GM18873 (cell line): Measurements from ENCODE around the gene MTMR2.
"Not testable (repeated sequence)": the region's sequence is repeated elsewhere in the genome, so short reads cannot be mapped to it uniquely, and the experiment has no call there.

Experiments
- ATAC-seq: cut with Tn5 transposase; IDR thresholded peaks from one replicate; pipeline ENCODE4 v1.9.1; 2021; ENCODE audit warnings: mild to moderate bottlenecking, moderate library complexity, moderate number of reproducible peaks; ENCODE audit not compliant: unreplicated experiment, low FRiP score

MTMR2 gene

GRCh38 chr11:95829580-95830259, 94.2 kb downstream of the MTMR2 start:
- no peak for ATAC-seq

- ATAC-seq: no peak
Observed at GRCh38 chr11:95827696-95828095, 96.2 kb downstream of the MTMR2 start.

- no peak for ATAC-seq
Observed at GRCh38 chr11:95821640-95822039, 102.3 kb downstream of the MTMR2 start.

- ATAC-seq: no peak
Observed at GRCh38 chr11:95816037-95816436, 107.9 kb downstream of the MTMR2 start.

- ATAC-seq: not testable (repeated sequence)
Observed at GRCh38 chr11:95811052-95811451, 112.9 kb downstream of the MTMR2 start.

- ATAC-seq: not testable (repeated sequence)
Observed at GRCh38 chr11:95806464-95806863, 117.4 kb downstream of the MTMR2 start.

- no peak for ATAC-seq
Observed at GRCh38 chr11:95805869-95806268, 118.0 kb downstream of the MTMR2 start.

GRCh38 chr11:95803973-95804372, 119.9 kb downstream of the MTMR2 start:
- ATAC-seq: no peak

- ATAC-seq: no peak
Observed at GRCh38 chr11:95802806-95803205, 121.1 kb downstream of the MTMR2 start.

GRCh38 chr11:95800438-95800837, 123.5 kb downstream of the MTMR2 start:
- no peak for ATAC-seq

- ATAC-seq: no peak
Observed at GRCh38 chr11:95799546-95799945, 124.4 kb downstream of the MTMR2 start.

GRCh38 chr11:95796501-95796900, 127.4 kb downstream of the MTMR2 start:
- ATAC-seq: no peak

GRCh38 chr11:95795627-95796295, 128.1 kb downstream of the MTMR2 start:
- no peak for ATAC-seq

GRCh38 chr11:95794086-95794485, 129.8 kb downstream of the MTMR2 start:
- no peak for ATAC-seq

GRCh38 chr11:95793116-95793515, 130.8 kb downstream of the MTMR2 start:
- ATAC-seq: no peak

- ATAC-seq: no peak
Observed at GRCh38 chr11:95792700-95793099, 131.2 kb downstream of the MTMR2 start.

GRCh38 chr11:95792200-95792599, 131.7 kb downstream of the MTMR2 start:
- no peak for ATAC-seq

GRCh38 chr11:95791709-95792033, 132.2 kb downstream of the MTMR2 start:
- ATAC-seq: no peak

GRCh38 chr11:95790933-95791708, 132.8 kb downstream of the MTMR2 start:
- ATAC-seq: no peak

GRCh38 chr11:95790123-95790932, 133.6 kb downstream of the MTMR2 start, which contains the start of gene CEP57:
Gene CEP57, plus strand, starts transcription at chr11:95790498. Its CDS starts 201 bp downstream, at chr11:95790699.
- peak; percentile 69 for ATAC-seq
